IPS-18a (cell line): ENCODE measurements around the gene TAS2R60.

Experiments
- H3K27ac ChIP-seq: one replicate; pipeline ENCODE4 v1.5.1; 2013; ENCODE audit warnings: low read length
- H3K27me3 ChIP-seq: one replicate; pipeline ENCODE4 v1.6.1; 2013; ENCODE audit warnings: mild to moderate bottlenecking, low read length; ENCODE audit not compliant: control insufficient read depth, insufficient read depth
- H3K36me3 ChIP-seq: one replicate; pipeline ENCODE4 v1.6.1; 2013; ENCODE audit warnings: low read depth, low read length; ENCODE audit not compliant: control insufficient read depth
- H3K4me1 ChIP-seq: one replicate; pipeline ENCODE4 v1.6.1; 2013; ENCODE audit warnings: low read depth, low read length; ENCODE audit not compliant: control insufficient read depth
- H3K4me3 ChIP-seq: one replicate; pipeline ENCODE4 v1.5.1; 2013; ENCODE audit warnings: low read length
- H3K9ac ChIP-seq: one replicate; pipeline ENCODE4 v1.6.1; 2013; ENCODE audit warnings: mild to moderate bottlenecking, low read length, moderate library complexity
- H3K9me3 ChIP-seq: one replicate; pipeline ENCODE4 v1.6.1; 2013; ENCODE audit warnings: low read depth, low read length; ENCODE audit not compliant: control insufficient read depth

The TAS2R60 gene

GRCh38 chr7:143431109-143431508 lies 12.1 kb upstream of the TAS2R60 start:
- Histone ChIP-seq H3K9ac (no peak overlapping the region), H3K4me1 (peaks cover under 1% of the 10 kb centered on the region), H3K36me3 (no peaks in the 10 kb centered on the region), H3K27ac (no peak overlapping the region), H3K27me3 (no peaks in the 10 kb centered on the region), H3K4me3 (no peak overlapping the region), H3K9me3 (no peaks in the 10 kb centered on the region)

GRCh38 chr7:143433759-143434158 lies 9.5 kb upstream of the TAS2R60 start:
- Histone ChIP-seq H3K9ac (no peak overlapping the region), H3K36me3 (no peaks in the 10 kb centered on the region), H3K27me3 (no peaks in the 10 kb centered on the region), H3K27ac (no peak overlapping the region), H3K9me3 (no peaks in the 10 kb centered on the region), H3K4me3 (no peak overlapping the region), H3K4me1 (peaks cover 12% of the 10 kb centered on the region)

GRCh38 chr7:143434660-143435059 lies 8.6 kb upstream of the TAS2R60 start:
- H3K4me3 ChIP-seq, result no peak overlapping the region
- H3K9ac ChIP-seq, result no peak overlapping the region
- peaks cover 12% of the 10 kb centered on the region for H3K4me1 ChIP-seq
- no peaks in the 10 kb centered on the region for H3K36me3 ChIP-seq
- H3K9me3 ChIP-seq, result no peaks in the 10 kb centered on the region
- no peaks in the 10 kb centered on the region for H3K27me3 ChIP-seq
- H3K27ac ChIP-seq, result no peak overlapping the region

DNA sequence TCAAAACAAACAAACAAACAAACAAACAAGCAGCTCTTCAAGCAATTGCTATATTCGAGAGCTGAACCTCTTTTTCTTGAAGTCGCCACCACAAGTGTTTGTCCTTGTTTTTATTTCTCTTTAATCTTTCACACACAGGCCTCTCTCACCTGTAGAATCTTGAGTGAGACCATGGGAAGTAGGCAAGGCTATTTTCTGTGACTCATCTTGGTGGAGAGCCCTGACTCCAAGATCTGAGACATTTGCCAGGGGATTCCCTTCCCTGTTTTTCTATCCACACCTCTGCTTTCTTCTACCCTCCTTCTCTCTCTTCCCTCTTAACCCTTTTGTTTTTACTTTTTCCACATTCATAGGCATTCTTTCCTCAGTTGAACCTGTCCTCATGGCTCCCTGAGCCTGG lies 8.0 kb upstream of the TAS2R60 start:
- Histone ChIP-seq H3K9me3 (no peaks in the 10 kb centered on the region), H3K4me3 (no peak overlapping the region), H3K36me3 (no peaks in the 10 kb centered on the region), H3K4me1 (peaks cover 12% of the 10 kb centered on the region), H3K9ac (no peak overlapping the region), H3K27me3 (no peaks in the 10 kb centered on the region), H3K27ac (no peak overlapping the region)

DNA sequence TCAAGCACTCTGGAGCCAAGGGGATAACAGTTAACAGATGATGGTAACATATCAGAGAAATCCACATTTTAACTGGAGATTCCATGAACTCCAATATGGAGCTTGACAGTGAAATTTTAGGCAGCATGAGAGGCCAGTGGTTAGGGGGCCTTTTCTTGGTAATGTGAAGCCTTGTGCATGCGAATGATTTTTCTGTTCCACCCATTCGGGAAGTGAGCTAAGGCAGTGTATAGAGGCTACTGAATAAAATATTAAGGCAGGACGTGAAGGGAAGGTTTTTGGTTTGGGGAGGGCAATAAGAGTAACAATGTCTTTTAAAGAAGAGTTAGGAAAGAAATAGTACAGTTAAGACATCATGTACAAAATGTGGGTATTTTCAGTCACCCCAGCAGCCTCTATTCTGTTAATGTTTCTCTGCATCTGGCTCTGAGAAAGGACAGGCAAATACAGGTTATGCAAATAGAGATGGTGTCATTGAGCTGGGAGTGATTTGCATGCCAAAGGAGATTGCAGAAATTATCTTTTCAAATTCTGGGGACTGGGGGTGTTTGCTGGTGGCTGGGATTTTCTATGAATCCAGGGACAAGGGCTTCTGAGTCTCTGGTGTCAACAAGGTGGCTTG lies 6.8 kb upstream of the TAS2R60 start:
- Histone ChIP-seq H3K4me3 (no peak overlapping the region), H3K27me3 (no peaks in the 10 kb centered on the region), H3K9me3 (no peaks in the 10 kb centered on the region), H3K4me1 (peaks cover 12% of the 10 kb centered on the region), H3K36me3 (no peaks in the 10 kb centered on the region), H3K9ac (no peak overlapping the region), H3K27ac (no peak overlapping the region)

DNA sequence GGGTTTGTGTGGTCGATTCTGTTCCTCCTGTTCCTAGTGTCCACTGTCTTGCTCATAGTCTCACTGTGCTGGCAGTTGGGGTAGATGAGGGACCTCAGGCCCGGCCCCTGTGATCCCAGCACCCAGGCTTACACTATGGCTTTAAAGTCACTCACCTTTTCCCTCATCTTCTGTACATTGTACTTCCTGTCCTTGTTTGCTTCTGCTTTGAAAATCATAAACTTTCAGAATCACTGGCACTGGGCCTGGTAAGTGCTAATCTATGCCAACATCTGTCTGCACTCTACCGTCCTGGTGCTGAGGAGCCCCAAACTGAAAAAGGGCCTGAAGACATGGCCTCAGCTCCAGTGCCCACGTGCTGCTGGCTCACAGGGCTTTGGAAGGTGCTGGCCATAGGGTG lies 5.7 kb upstream of the TAS2R60 start:
- Histone ChIP-seq H3K9me3 (no peaks in the 10 kb centered on the region), H3K4me3 (no peak overlapping the region)

GRCh38 chr7:143439866-143440265 lies 3.4 kb upstream of the TAS2R60 start:
- peaks cover 12% of the 10 kb centered on the region for H3K4me1 ChIP-seq
- H3K9me3 ChIP-seq, result no peaks in the 10 kb centered on the region
- no peak overlapping the region for H3K4me3 ChIP-seq
- H3K9ac ChIP-seq, result no peak overlapping the region
- no peaks in the 10 kb centered on the region for H3K27me3 ChIP-seq
- H3K27ac ChIP-seq, result no peak overlapping the region
- no peaks in the 10 kb centered on the region for H3K36me3 ChIP-seq

More for the DNA sequence above, 5.7 kb upstream of the TAS2R60 start:
- Histone ChIP-seq H3K36me3 (no peaks in the 10 kb centered on the region), H3K27me3 (no peaks in the 10 kb centered on the region), H3K9ac (no peak overlapping the region), H3K27ac (no peak overlapping the region), H3K4me1 (peaks cover 12% of the 10 kb centered on the region)

- no peaks in the 10 kb centered on the region for H3K27me3 ChIP-seq
- no peaks in the 10 kb centered on the region for H3K36me3 ChIP-seq
- no peak overlapping the region for H3K27ac ChIP-seq
These were observed 970 bp downstream of the TAS2R60 start for GRCh38 chr7:143444063-143444782.

GRCh38 chr7:143444785-143445184 lies 1.5 kb downstream of the TAS2R60 start:
- Histone ChIP-seq H3K4me1 (peaks cover 10% of the 10 kb centered on the region), H3K27ac (no peak overlapping the region), H3K9me3 (no peaks in the 10 kb centered on the region), H3K4me3 (no peak overlapping the region), H3K27me3 (no peaks in the 10 kb centered on the region), H3K9ac (no peak overlapping the region), H3K36me3 (no peaks in the 10 kb centered on the region)

More at GRCh38 chr7:143444063-143444782, 970 bp downstream of the TAS2R60 start:
- Histone ChIP-seq H3K4me3 (no peak overlapping the region), H3K9ac (no peak overlapping the region), H3K9me3 (no peaks in the 10 kb centered on the region), H3K4me1 (peaks cover 10% of the 10 kb centered on the region)

DNA sequence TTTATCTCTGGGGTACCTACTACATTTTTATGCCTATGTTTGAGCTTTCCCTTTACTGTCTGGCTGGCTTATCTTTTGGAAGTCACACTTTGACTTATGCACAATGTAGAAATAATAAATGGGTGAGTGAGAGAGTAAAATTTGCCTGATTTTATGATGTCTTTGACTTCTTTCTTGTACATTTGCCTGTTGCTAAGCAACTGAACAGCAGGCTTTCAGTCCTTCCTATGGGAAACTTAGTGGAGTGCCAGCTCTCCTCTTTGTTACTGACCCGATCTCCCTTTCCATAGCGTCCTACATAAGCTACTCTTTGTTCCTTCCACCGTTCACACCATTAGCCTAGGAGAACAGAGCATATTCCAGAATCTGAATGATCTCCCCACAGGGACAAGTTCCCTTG lies 4.2 kb downstream of the TAS2R60 start:
- Histone ChIP-seq H3K9ac (no peak overlapping the region), H3K4me1 (peaks cover 10% of the 10 kb centered on the region), H3K27me3 (no peaks in the 10 kb centered on the region), H3K36me3 (no peaks in the 10 kb centered on the region), H3K9me3 (no peaks in the 10 kb centered on the region), H3K27ac (no peak overlapping the region), H3K4me3 (no peak overlapping the region)

GRCh38 chr7:143448429-143448828 lies 5.2 kb downstream of the TAS2R60 start:
- no peaks in the 10 kb centered on the region for H3K9me3 ChIP-seq
- no peak overlapping the region for H3K9ac ChIP-seq
- H3K27ac ChIP-seq, result no peak overlapping the region
- H3K4me3 ChIP-seq, result no peak overlapping the region
- H3K36me3 ChIP-seq, result no peaks in the 10 kb centered on the region
- no peaks in the 10 kb centered on the region for H3K27me3 ChIP-seq
- peaks cover 10% of the 10 kb centered on the region for H3K4me1 ChIP-seq

- peaks cover 10% of the 10 kb centered on the region for H3K4me1 ChIP-seq
- no peaks in the 10 kb centered on the region for H3K9me3 ChIP-seq
- H3K9ac ChIP-seq, result no peak overlapping the region
These were observed 6.5 kb downstream of the TAS2R60 start for GRCh38 chr7:143449793-143450192.

More at GRCh38 chr7:143449793-143450192, 6.5 kb downstream of the TAS2R60 start:
- H3K27me3 ChIP-seq, result no peaks in the 10 kb centered on the region
- no peak overlapping the region for H3K27ac ChIP-seq
- no peaks in the 10 kb centered on the region for H3K36me3 ChIP-seq
- H3K4me3 ChIP-seq, result no peak overlapping the region
